Fibroblast of the conjunctiva (primary cell): Measurements from ENCODE around the gene FBLN1.
"Not testable (repeated sequence)": the region's sequence is repeated elsewhere in the genome, so short reads cannot be mapped to it uniquely, and the experiment has no call there.

Experiments used
- DNase-seq: peaks from one replicate; pipeline ENCODE4 v3.0.0-alpha.2; 2010; ENCODE audit warnings: low read depth

The FBLN1 gene

DNA sequence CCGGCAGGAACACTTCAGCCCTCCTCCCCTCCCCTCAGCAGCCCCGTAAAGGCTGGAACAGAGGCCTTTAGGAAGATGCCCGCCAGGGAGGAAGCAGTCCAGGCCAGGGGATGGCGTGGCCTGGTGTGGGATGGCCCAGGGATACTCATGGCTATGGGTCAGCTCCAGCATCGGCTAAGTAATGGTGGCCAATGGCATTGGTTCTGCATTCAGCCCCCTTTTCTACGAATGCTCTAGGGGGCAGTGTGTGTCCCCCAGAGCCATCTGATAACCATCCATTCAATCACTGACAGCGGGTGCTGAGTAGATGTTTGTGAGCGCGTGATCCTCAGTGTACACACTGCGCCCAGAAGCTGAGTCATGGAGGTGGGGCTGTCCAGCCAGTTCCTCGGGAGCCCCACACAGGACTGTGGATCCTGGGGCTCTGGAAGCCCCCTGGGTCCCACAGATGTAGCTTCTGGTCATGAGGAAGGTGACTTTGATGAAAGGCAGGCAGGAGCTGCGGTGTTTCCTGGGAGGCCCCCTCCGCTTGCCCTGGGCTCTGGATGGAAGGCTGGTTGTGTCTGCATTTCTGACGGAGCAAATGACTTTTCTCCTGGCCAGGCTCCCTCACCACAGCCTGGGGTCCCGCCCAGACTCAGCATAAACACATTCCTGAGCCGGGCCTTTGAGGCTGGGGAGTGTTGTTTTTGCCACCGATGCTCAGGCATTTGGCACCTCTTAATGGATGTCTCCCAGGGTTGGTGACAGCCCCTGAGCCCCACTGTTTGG, 46.5 kb downstream of the FBLN1 start:
- DNase-seq: peak; percentile 86

DNA sequence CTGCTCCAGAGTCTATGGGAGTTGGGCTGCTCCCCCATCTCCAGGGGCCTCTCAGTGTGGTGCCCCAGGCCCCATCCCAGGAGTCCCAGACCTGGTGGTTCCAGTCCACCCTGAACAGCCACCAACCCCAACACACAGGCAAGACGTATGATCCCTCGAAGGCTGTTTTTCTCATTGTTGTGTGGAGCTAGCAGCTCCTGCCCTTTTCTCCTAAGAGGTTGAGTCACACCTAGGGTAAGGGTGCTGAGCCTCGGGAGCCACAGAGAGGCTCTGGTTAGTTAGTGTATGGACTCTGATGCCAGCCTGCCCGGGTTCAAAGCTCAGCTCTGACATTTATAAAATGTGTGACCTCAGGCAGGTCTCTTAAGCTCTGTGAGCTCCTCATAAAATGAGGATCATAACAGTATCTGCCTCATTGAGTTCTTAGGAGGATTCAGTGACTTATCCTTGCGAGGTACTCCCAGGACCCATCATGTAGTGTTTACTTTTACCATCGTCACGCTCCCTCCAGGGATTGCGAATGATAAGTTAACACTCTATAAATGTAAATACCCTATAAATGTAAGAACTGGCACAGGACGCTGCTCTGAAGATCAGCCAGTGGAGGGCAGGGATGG, 47.2 kb downstream of the FBLN1 start:
- no peak for DNase-seq

DNA sequence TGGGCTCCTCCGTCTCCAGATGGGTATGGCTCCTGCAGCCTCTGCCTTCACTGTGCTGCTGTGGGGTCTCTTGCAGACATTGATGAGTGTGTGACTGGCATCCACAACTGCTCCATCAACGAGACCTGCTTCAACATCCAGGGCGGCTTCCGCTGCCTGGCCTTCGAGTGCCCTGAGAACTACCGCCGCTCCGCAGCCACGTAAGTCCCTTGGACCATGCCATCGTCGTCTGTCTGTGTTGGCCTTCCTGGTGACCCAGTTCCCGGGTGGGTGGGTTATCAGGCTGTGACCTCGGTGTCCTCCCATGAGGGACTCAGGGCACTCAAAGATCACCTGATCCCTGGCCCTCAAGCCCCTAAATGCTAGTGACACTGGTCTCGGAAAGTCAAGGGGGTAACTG, 47.7 kb downstream of the FBLN1 start:
- no peak for DNase-seq

- DNase-seq: no peak
These were observed 48.2 kb downstream of the FBLN1 start for GRCh38 chr22:45550891-45551290.

- no peak for DNase-seq
These were observed 48.8 kb downstream of the FBLN1 start for GRCh38 chr22:45551310-45552016.

GRCh38 chr22:45552017-45552411, 49.3 kb downstream of the FBLN1 start:
- DNase-seq: no peak

DNA sequence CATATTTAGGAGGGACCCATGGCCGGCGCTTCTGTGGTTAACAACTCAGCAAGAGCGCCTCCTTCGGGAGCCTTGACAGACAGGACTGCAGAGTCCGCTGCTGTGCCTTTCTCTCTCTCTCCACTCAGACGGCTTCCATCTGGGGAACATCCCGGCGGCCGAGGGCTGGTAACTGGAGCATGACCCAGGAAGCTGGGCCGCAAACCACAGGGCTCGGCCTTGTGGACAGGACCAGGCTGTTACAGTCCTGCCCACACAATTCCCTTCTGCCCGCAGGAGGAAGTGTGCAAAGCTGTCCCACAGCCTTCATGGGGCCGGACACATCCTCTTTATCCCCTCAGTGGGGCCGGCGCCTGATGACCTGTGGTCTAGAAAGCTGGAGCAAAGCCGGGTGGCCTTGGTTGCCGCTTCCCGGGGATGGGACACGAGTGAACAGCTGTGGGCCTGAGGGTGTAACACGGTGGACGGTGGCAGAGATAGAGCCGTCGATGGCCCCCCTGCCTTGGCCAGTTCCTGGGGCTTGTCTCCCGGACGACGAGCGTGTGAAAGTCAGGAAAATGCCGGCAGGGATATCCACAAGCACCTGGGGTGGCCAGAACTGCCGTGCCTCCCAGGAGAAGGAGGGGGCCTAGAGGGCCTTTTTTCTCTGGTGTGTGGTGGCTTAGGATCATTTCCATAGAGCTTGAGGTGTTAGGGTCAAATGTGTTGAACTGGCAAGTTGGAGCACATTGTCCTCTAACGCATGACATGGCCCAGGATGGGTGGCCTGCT, 50.1 kb downstream of the FBLN1 start:
- DNase-seq: peak; percentile 62

DNA sequence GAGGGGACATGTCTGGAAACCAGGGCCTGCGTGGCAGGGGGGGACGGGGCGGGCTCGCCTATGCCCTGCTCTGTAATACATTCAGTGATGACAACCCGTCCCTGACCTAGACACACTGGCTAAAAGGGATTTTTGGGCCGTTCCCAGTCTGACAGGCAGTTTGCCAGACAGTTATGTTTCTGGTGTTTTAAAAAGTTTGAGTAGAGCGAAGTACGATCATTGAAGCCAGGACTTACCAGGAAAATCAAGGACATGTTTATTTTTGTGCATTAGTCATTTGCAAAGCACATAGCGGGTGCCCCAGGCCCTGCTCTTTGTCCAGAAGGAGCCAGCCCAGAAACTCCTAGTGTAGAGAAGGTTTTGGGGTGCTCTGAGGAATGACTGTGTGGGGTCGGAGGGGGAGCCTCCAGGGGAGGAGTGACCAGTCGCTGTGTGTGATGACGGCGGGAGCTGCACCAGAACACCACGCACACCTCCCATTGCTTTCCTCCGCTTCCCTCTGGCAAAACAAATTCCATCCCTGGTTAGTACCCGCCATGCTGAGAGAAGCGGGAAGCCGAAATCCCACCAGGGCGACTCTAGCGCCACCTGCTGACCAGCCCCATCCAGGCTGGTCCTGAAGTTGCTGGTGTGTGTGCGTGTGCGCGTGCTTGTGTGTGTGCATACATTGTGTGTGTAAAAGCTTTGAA, 50.8 kb downstream of the FBLN1 start:
- peak; percentile 84 for DNase-seq

GRCh38 chr22:45554040-45554406, 51.3 kb downstream of the FBLN1 start:
- DNase-seq: no peak

DNA sequence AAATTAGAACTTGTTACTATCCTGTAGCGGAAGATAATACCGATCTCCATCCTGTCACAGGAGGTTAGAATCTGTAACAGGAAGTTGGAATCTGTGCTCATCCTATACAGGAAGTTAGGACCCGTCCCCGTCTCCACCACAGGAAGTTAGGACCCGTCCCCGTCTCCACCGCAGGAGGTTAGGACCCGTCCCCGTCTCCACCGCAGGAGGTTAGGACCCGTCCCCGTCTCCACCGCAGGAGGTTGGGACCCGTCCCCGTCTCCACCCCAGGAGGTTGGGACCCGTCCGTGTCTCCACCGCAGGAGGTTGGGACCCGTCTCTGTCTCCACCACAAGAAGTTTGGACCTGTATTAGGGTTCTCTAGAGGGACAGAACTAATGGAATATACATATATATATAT, 52.2 kb downstream of the FBLN1 start:
- no peak for DNase-seq

GRCh38 chr22:45557926-45558325, 55.2 kb downstream of the FBLN1 start:
- DNase-seq: not testable (repeated sequence)

DNA sequence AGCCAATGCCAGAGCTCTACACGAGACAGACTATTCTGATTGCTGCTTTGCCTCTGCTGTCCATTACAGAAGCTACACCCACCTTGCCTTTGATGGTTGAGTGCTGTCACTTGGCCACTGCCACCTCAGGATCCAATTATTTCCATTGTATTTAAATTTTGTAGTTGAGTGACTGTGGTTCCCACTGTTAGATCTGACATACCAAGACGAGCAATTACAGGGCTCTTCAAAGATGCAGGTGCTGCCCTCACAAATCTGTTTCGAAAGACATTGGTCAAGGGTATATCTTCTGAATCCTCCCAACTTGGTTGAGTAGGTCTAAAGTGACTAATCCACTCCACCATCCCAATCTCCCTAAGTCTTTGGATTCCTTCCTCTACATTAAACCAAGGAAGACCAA, 57.4 kb downstream of the FBLN1 start:
- DNase-seq: not testable (repeated sequence)

GRCh38 chr22:45560761-45561160, 58.1 kb downstream of the FBLN1 start:
- DNase-seq: not testable (repeated sequence)

GRCh38 chr22:45562102-45562501, 59.4 kb downstream of the FBLN1 start:
- DNase-seq: no peak

- DNase-seq: no peak
These were observed 60.1 kb downstream of the FBLN1 start for GRCh38 chr22:45562537-45563361.

- no peak for DNase-seq
These were observed 60.8 kb downstream of the FBLN1 start for GRCh38 chr22:45563362-45564040.

- no peak for DNase-seq
These were observed 61.8 kb downstream of the FBLN1 start for GRCh38 chr22:45564349-45565030.

- DNase-seq: no peak
These were observed 62.5 kb downstream of the FBLN1 start for GRCh38 chr22:45565171-45565570.

DNA sequence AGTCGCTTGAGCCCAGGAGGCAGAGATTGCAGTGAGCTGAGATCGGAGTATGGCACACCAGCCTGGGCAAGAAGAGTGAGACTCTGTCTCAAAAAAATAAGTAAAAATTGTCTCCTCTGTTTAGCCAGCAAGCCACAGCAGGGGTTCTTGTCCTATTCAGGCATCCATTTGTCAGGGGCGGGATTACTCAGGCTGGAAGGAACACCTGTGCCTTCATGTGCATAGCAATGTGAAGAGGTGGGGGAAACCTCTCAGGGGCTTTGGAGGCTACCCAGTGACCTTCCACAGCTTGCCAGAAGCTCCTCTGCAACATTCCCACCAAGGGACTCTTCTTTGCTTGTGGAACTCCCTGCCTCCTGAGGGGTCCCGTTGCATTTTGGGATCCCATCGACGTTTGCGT, 63.3 kb downstream of the FBLN1 start:
- no peak for DNase-seq

- DNase-seq: no peak
These were observed 65.5 kb downstream of the FBLN1 start for GRCh38 chr22:45568213-45568612.
